Omental fat pad (tissue), 4 donors: ENCODE results near the gene ATP9B. TPM values are rescaled to one million over a fixed set of nuclear protein-coding genes. Genes with fewer than 3 reads are reported as not detected.

ENCODE experiments used
- ATAC-seq: fragments of 150-250 bp; one replicate; pipeline ENCODE4 v1.9.1; 2016; ENCODE audit warnings: mild to moderate bottlenecking, moderate library complexity; ENCODE audit not compliant: low FRiP score
- DNase-seq: peaks from one replicate; pipeline ENCODE4 v3.0.0-alpha.2; 2019; ENCODE audit warnings: low spot score
- total RNA-seq, 4 donors: library from RNA; depleted of rRNA; stranded (reverse); fragments of >200 nt; gene quantifications; one replicate each; pipeline ENCODE4 v1.1.0, GENCODE V29; 2016
- TF ChIP-seq, protein P1 (sequence below), 3 donors: fragments of 450-650 bp; IDR thresholded peaks; one replicate each; pipeline ENCODE4 v1.5.1; 2016 to 2017; ENCODE audit warnings: antibody characterized with exemption in 3 of 3, mild to moderate bottlenecking in 3 of 3, moderate library complexity in 2 of 3

The ATP9B gene
- total RNA-seq, 4 donors from 2014 or later, result 28.8 to 47.3 (median 39.8) TPM

DNA sequence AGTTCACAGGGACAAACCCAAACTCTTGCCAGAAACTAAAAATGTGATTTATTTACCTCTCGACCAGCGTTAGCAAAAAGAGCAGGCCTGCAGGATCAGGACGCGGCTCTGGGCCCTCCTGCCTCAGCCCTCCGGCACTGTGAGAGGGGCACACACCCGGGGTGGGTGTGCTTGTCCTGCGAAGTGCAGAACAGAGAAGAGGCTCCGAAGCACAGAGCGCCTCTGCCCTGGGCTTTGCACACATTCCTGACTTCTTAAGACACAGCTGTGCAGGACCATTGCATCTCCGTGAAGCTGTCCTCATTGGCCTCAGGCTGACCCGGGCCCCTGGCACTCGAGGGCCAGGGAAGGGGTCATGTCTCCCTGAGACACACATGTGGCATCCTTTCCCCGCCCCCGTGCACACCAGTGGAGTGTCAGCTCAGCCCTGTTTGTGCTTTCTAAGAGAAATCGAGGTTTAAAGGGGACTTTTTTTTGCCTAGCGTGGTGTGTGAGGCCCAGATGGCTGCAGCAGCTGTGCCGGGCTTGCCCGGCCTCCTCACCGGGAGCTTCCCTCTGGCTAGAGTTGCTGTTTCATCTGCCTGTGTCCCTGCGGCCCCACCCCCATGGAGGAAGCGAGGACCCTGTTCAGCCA lies 316.6 kb downstream of the ATP9B start:
- no peak for ATAC-seq
- TF ChIP-seq, protein P1, sequence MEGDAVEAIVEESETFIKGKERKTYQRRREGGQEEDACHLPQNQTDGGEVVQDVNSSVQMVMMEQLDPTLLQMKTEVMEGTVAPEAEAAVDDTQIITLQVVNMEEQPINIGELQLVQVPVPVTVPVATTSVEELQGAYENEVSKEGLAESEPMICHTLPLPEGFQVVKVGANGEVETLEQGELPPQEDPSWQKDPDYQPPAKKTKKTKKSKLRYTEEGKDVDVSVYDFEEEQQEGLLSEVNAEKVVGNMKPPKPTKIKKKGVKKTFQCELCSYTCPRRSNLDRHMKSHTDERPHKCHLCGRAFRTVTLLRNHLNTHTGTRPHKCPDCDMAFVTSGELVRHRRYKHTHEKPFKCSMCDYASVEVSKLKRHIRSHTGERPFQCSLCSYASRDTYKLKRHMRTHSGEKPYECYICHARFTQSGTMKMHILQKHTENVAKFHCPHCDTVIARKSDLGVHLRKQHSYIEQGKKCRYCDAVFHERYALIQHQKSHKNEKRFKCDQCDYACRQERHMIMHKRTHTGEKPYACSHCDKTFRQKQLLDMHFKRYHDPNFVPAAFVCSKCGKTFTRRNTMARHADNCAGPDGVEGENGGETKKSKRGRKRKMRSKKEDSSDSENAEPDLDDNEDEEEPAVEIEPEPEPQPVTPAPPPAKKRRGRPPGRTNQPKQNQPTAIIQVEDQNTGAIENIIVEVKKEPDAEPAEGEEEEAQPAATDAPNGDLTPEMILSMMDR (IDR thresholded peaks at IDR 0.05), result no peak
- DNase-seq, result no peak

- no peak for ATAC-seq
- DNase-seq, result no peak
- TF ChIP-seq, protein P1 (IDR thresholded peaks at IDR 0.05), result no peak
Observed at GRCh38 chr18:79386547-79386946, 317.4 kb downstream of the ATP9B start.

DNA sequence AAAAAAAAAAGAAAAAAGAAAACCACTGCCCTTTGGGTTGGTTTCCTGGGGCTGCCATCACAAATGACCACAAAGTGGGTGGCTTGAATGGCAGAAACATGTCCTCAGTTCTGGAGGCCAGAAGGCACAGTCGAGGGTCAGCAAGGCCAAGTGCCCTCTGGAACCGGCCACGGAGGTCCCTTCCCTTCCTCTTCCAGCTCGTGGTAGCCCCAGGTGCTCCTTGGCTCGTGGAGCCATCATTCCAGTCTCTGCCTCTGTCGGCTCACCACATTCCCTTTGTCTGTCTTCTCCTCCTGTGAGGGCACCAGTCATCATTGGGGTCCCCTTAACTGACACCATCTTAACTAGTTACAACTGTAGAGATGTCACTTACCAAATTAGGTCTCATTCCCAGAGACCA lies 318.0 kb downstream of the ATP9B start:
- no peak for DNase-seq
- TF ChIP-seq, protein P1 (IDR thresholded peaks at IDR 0.05), result no peak
- ATAC-seq, result no peak

DNA sequence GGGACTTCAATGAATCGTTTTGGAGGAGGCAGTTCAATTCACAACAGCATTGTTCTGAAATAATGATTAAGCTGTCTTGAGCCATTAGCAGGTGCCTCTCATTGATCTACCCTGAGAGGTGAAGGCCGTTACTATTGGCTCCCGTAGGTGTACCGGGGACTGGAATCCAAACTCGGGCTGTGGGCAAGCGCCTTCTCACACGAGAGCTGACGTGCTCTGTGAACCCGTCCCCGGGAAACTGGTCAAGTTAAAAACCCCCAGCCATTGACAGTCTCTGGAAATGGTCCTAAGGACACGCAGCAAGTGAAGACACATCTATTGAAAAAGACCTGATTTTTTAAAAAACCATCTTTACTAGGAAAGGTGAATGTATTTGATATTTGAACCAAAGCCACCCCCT lies 318.4 kb downstream of the ATP9B start:
- DNase-seq, result no peak
- no peak for ATAC-seq
- TF ChIP-seq, protein P1 (IDR thresholded peaks at IDR 0.05), result no peak

DNA sequence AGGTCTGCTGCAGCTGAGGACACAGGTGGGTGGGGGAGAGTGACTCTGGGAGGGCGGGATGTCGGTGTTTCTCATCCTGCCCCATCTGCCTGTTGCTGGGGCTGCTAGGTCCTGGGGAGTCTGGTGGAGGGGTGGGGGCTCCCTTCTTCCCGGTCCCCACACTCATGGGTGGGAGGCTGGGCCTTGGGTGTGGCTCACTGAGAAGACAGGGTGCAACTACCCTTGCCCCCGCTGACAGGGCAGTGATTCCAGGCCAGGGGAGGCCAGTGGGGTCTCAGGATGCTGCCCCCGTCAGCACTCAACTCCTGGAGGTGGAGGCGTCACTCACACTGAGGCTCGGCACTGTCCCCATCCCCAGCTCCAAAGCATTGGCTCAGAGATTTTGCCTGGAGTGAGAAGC lies 318.8 kb downstream of the ATP9B start:
- DNase-seq (no peak), ATAC-seq (no peak)
- TF ChIP-seq, protein P1 (IDR thresholded peaks at IDR 0.05), result no peak

DNA sequence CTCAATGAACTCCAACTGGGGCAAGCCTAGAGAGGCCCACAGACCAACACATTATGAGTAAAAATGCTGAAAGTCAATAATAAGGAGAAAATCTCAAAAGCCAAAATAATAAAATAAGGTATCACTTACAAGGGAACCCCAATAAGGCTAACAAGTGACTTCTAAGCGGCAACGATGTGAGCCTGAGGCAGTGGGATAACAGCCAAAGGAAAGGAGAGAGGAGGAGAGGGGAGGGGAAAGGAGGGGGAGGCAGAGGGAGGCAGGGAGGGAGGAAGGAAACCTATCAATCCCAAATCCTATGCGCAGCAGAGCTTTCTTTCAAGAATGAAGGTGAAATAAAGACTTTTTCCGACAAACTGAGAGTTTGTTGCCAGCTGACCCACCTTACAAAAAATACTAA lies 320.5 kb downstream of the ATP9B start:
- TF ChIP-seq, protein P1 (IDR thresholded peaks at IDR 0.05), result no peak
- ATAC-seq (no peak), DNase-seq (no peak)

DNA sequence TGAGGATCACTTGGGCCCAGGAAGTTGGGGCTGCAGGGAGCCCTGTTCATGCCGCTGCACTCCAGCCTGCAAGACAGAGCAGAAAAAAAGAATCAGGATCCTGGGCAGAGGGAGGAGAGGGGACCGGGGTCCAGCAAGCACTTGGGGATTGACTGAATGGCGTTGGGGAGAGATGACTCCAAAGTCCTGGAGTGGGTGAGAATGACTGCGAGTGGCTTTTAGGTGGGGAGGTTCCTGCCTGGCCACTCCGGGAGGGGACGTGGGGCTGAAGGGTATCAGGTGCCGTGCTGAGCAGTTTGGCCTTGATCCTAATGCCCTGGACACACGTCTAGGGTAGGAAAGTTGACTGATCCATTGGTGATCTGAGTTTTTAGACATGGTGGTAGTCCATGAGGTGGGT lies 323.0 kb downstream of the ATP9B start:
- DNase-seq (no peak), ATAC-seq (no peak)
- TF ChIP-seq, protein P1 (IDR thresholded peaks at IDR 0.05), result no peak
